HEK293 (cell line): ENCODE data around the gene APOL2.

Source experiments
- CTCF ChIA-PET: fragments of 350-600 bp; formaldehyde crosslinking; extraction: SDS; loops from one replicate; lab custom pipeline; 2021; ENCODE audit warnings: antibody characterized with exemption; lab: Yijun Ruan, JAX
- POLR2A ChIA-PET: fragments of 300-600 bp; formaldehyde crosslinking; extraction: SDS; loops from one replicate; lab custom pipeline; 2020; ENCODE audit warnings: antibody characterized with exemption, inconsistent platforms; lab: Yijun Ruan, JAX
- H3K27ac ChIP-seq: fragments of 200-500 bp; sonication (Bioruptor generic); 2 replicates; pipeline ENCODE4 v1.5.1; 2014; ENCODE audit warnings: low read depth, low read length, control low read depth, inconsistent platforms; ENCODE audit errors: extremely low read depth
- H3K36me3 ChIP-seq, 2 experiments: fragments of 200-500 bp in 1 of 2; sonication (Bioruptor generic) in 1 of 2; 1 replicate in 1 of 2; 2 replicates in 1 of 2; pipeline ENCODE4 v1.5.1; 2014 to 2017; ENCODE audit warnings: inconsistent platforms in 2 of 2, low read length in 2 of 2; ENCODE audit not compliant: control insufficient read depth in 2 of 2, insufficient read depth in 1 of 2
- H3K4me1 ChIP-seq: fragments of 200-500 bp; sonication (Bioruptor generic); 2 replicates; pipeline ENCODE4 v1.5.1; 2014; ENCODE audit warnings: mild to moderate bottlenecking, low read length, inconsistent platforms; ENCODE audit not compliant: control insufficient read depth, insufficient read depth
- H3K4me3 ChIP-seq: 2 replicates; pipeline ENCODE4 v1.5.1; 2011; ENCODE audit warnings: low read depth, mild to moderate bottlenecking, control low read depth, low read length, moderate library complexity
- H3K9me3 ChIP-seq: fragments of 200-500 bp; sonication (Bioruptor generic); 2 replicates; pipeline ENCODE4 v1.5.1; 2014; ENCODE audit warnings: low read depth, low read length, inconsistent platforms; ENCODE audit not compliant: control insufficient read depth, insufficient read depth
- ZBTB20 ChIP-seq: fragments of 450-650 bp; formaldehyde crosslinking; IDR thresholded peaks from 2 replicates; pipeline ENCODE4 v1.5.1; 2016; ENCODE audit warnings: missing biosample characterization, missing genetic modification characterization
- ZFHX2 ChIP-seq: fragments of 450-650 bp; formaldehyde crosslinking; conservative IDR thresholded peaks from 2 replicates; pipeline ENCODE4 v1.5.1; 2016; ENCODE audit warnings: missing biosample characterization, missing genetic modification characterization
- ZNF155 ChIP-seq: fragments of 450-650 bp; formaldehyde crosslinking; IDR thresholded peaks from 2 replicates; pipeline ENCODE4 v1.5.1; 2016; ENCODE audit warnings: missing biosample characterization, missing genetic modification characterization
- ZNF169 ChIP-seq: fragments of 450-650 bp; formaldehyde crosslinking; IDR thresholded peaks from 2 replicates; pipeline ENCODE4 v1.5.1; 2016; ENCODE audit warnings: missing biosample characterization, missing genetic modification characterization
- ZNF174 ChIP-seq: fragments of 450-650 bp; formaldehyde crosslinking; IDR thresholded peaks from 2 replicates; pipeline ENCODE4 v1.5.0; 2017; ENCODE audit warnings: missing biosample characterization, mild to moderate bottlenecking, missing genetic modification characterization
- ZNF223 ChIP-seq: fragments of 450-650 bp; formaldehyde crosslinking; IDR thresholded peaks from 2 replicates; pipeline ENCODE4 v1.5.1; 2016; ENCODE audit warnings: missing biosample characterization, missing genetic modification characterization
- ZNF23 ChIP-seq: fragments of 450-650 bp; formaldehyde crosslinking; IDR thresholded peaks from 2 replicates; pipeline ENCODE4 v1.5.1; 2016; ENCODE audit warnings: missing biosample characterization, missing genetic modification characterization, borderline replicate concordance
- ZNF302 ChIP-seq: fragments of 450-650 bp; formaldehyde crosslinking; IDR thresholded peaks from 2 replicates; pipeline ENCODE4 v1.5.1; 2016; ENCODE audit warnings: missing biosample characterization, missing genetic modification characterization, low read depth
- ZNF311 ChIP-seq: fragments of 450-650 bp; formaldehyde crosslinking; IDR thresholded peaks from 2 replicates; pipeline ENCODE4 v1.5.1; 2017; ENCODE audit warnings: missing biosample characterization, missing genetic modification characterization, borderline replicate concordance
- ZNF335 ChIP-seq: fragments of 450-650 bp; formaldehyde crosslinking; conservative IDR thresholded peaks from 2 replicates; pipeline ENCODE4 v1.5.1; 2016; ENCODE audit warnings: missing biosample characterization, missing genetic modification characterization
- ZNF560 ChIP-seq: fragments of 450-650 bp; formaldehyde crosslinking; IDR thresholded peaks from 2 replicates; pipeline ENCODE4 v1.5.1; 2017; ENCODE audit warnings: missing biosample characterization, missing genetic modification characterization, borderline replicate concordance
- ZNF629 ChIP-seq: fragments of 450-650 bp; formaldehyde crosslinking; IDR thresholded peaks from 2 replicates; pipeline ENCODE4 v1.5.1; 2017; ENCODE audit warnings: missing biosample characterization, missing genetic modification characterization
- ZNF658 ChIP-seq: fragments of 450-650 bp; formaldehyde crosslinking; IDR thresholded peaks from 2 replicates; pipeline ENCODE4; 2016; ENCODE audit warnings: missing biosample characterization, missing genetic modification characterization
- ZNF792 ChIP-seq: fragments of 450-650 bp; formaldehyde crosslinking; IDR thresholded peaks from 2 replicates; pipeline ENCODE4 v1.5.1; 2016; ENCODE audit warnings: missing biosample characterization, missing genetic modification characterization
- ZNF843 ChIP-seq: fragments of 450-650 bp; formaldehyde crosslinking; IDR thresholded peaks from 2 replicates; pipeline ENCODE4 v1.5.1; 2016; ENCODE audit warnings: missing biosample characterization, missing genetic modification characterization
- TF ChIP-seq, protein P1 (sequence below): fragments of 450-650 bp; formaldehyde crosslinking; IDR thresholded peaks from 2 replicates; pipeline ENCODE4 v1.5.1; 2017; ENCODE audit warnings: missing biosample characterization, missing genetic modification characterization
- TF ChIP-seq, protein P2 (sequence below): fragments of 450-650 bp; formaldehyde crosslinking; IDR thresholded peaks from 2 replicates; pipeline ENCODE4 v1.5.1; 2017; ENCODE audit warnings: missing biosample characterization, missing genetic modification characterization
- TF ChIP-seq, protein P3 (sequence below): fragments of 450-650 bp; formaldehyde crosslinking; IDR thresholded peaks from 2 replicates; pipeline ENCODE4 v1.5.1; 2016; ENCODE audit warnings: missing biosample characterization, missing genetic modification characterization
- TF ChIP-seq, protein P4 (sequence below): fragments of 450-650 bp; IDR thresholded peaks from 2 replicates; pipeline ENCODE4 v1.5.1; 2018; ENCODE audit warnings: missing biosample characterization, mild to moderate bottlenecking, missing genetic modification characterization
- TF ChIP-seq, protein P5 (sequence below): fragments of 450-650 bp; formaldehyde crosslinking; IDR thresholded peaks from 2 replicates; pipeline ENCODE4 v1.5.1; 2016; ENCODE audit warnings: missing biosample characterization, missing genetic modification characterization
- TF ChIP-seq, protein P6 (sequence below): fragments of 450-650 bp; formaldehyde crosslinking; IDR thresholded peaks from 2 replicates; pipeline ENCODE4 v1.5.1; 2017; ENCODE audit warnings: missing biosample characterization, missing genetic modification characterization
- TF ChIP-seq, protein P7 (sequence below): fragments of 450-650 bp; formaldehyde crosslinking; IDR thresholded peaks from 2 replicates; pipeline ENCODE4 v1.5.1; 2016; ENCODE audit warnings: missing biosample characterization, missing genetic modification characterization

Gene APOL2

DNA sequence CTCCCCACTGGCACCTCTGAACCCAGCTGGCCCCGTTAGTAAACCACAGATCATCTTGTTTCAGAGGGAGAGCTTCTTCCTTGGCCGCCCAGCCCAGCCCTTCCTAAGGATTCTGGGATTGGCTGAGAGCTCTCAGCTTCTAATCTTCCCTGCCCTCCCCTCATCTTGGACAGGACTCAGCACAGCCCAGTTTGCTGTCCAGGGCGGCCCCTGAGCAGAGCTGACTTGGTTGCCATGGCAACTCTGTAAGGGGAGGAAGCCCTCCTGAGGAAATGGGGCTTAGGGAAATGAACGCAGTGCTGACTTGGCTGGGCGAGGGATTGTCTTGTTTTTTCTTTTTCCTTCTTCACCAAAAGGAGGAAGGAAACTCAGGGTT lies 42.3 kb downstream of the APOL2 start:
- no peaks in the 10 kb centered on the region for H3K4me1 ChIP-seq
- POLR2A ChIA-PET = no interaction called here
- CTCF ChIA-PET = interaction anchor here (1.0 to 6.9 kb wide), 7 partner anchors 11 to 290 kb away, joined by 3 to 60 read pairs (median 10); no protein-coding TSS in a partner anchor
- no peaks in the 10 kb centered on the region for H3K36me3 ChIP-seq
- H3K9me3 ChIP-seq = no peaks in the 10 kb centered on the region
- H3K27ac ChIP-seq = no peak overlapping the region
- TF ChIP-seq ZFHX2 (tag by site-specific recombination) = no peak
- TF ChIP-seq ZNF335 (tag by site-specific recombination) = peak; percentile 39; the same call in 1 of the 2 replicates
- no peak overlapping the region for H3K4me3 ChIP-seq

DNA sequence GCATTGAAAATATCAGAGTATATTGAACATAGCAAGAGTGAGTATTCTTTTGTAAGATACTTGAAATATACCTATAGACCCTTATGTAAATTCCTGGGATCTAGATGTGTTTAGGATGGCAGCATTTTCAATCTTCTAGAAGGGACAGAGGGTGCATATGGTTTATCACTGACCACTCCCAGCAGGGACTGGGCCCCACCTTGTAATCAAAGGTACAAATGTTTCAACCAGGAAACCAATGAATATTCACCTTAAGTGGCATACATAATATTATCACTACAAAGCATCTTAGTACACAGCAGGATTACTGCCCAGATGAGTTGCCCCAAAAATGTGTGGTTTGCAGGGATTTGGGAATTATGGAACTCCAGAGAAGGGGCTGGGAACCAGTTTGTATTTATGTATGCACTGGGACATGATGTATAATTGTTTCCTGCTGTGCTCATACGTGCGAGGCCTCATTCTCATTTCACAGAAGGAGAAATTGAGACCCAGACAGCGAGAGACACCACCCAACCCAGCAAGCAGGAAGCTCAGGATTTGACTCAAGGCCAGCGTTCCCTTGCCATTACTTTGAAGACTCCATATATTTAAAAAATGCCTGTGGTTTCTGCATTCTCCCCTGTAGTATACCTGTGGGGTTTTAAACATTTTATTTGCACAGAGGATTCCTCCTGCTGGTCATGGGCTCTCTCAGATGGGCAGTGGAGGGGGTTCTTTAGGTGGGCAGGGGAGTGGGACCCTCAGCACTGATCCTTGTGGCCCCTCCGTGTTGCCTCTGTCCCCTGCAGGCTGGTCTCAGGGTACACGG lies 42.9 kb downstream of the APOL2 start:
- ChIA-PET POLR2A (interaction anchor here (1.1 kb wide), 1 partner anchor 8 kb away, joined by 3 read pairs; no protein-coding TSS in a partner anchor), CTCF (interaction anchor here (0.6 to 6.9 kb wide), 11 partner anchors 11 to 290 kb away, joined by 3 to 60 read pairs (median 10); partner anchors contain the start of gene APOL2)
- Histone ChIP-seq H3K4me1 (no peaks in the 10 kb centered on the region), H3K27ac (no peak overlapping the region), H3K4me3 (no peak overlapping the region), H3K9me3 (no peaks in the 10 kb centered on the region), H3K36me3 (no peaks in the 10 kb centered on the region)
- TF ChIP-seq ZNF223 (no peak), ZNF174 (tag by site-specific recombination) (no peak), ZBTB20 (tag by site-specific recombination) (no peak), ZNF629 (no peak), ZNF169 (tag by site-specific recombination) (no peak), ZNF843 (tag by site-specific recombination) (no peak), ZNF23 (no peak), ZNF560 (tag by site-specific recombination) (no peak), ZNF155 (tag by site-specific recombination) (no peak), ZNF311 (no peak), ZNF658 (tag by site-specific recombination) (no peak), ZNF792 (tag by site-specific recombination) (no peak), ZNF302 (tag by site-specific recombination) (no peak)
- TF ChIP-seq, protein P1, sequence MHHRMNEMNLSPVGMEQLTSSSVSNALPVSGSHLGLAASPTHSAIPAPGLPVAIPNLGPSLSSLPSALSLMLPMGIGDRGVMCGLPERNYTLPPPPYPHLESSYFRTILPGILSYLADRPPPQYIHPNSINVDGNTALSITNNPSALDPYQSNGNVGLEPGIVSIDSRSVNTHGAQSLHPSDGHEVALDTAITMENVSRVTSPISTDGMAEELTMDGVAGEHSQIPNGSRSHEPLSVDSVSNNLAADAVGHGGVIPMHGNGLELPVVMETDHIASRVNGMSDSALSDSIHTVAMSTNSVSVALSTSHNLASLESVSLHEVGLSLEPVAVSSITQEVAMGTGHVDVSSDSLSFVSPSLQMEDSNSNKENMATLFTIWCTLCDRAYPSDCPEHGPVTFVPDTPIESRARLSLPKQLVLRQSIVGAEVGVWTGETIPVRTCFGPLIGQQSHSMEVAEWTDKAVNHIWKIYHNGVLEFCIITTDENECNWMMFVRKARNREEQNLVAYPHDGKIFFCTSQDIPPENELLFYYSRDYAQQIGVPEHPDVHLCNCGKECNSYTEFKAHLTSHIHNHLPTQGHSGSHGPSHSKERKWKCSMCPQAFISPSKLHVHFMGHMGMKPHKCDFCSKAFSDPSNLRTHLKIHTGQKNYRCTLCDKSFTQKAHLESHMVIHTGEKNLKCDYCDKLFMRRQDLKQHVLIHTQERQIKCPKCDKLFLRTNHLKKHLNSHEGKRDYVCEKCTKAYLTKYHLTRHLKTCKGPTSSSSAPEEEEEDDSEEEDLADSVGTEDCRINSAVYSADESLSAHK (tag by site-specific recombination) = no peak
- TF ChIP-seq, protein P2, sequence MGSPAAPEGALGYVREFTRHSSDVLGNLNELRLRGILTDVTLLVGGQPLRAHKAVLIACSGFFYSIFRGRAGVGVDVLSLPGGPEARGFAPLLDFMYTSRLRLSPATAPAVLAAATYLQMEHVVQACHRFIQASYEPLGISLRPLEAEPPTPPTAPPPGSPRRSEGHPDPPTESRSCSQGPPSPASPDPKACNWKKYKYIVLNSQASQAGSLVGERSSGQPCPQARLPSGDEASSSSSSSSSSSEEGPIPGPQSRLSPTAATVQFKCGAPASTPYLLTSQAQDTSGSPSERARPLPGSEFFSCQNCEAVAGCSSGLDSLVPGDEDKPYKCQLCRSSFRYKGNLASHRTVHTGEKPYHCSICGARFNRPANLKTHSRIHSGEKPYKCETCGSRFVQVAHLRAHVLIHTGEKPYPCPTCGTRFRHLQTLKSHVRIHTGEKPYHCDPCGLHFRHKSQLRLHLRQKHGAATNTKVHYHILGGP (tag by site-specific recombination) = no peak
- TF ChIP-seq, protein P3, sequence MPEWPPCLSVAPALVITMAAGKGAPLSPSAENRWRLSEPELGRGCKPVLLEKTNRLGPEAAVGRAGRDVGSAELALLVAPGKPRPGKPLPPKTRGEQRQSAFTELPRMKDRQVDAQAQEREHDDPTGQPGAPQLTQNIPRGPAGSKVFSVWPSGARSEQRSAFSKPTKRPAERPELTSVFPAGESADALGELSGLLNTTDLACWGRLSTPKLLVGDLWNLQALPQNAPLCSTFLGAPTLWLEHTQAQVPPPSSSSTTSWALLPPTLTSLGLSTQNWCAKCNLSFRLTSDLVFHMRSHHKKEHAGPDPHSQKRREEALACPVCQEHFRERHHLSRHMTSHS (tag by site-specific recombination) = no peak
- TF ChIP-seq, protein P4, sequence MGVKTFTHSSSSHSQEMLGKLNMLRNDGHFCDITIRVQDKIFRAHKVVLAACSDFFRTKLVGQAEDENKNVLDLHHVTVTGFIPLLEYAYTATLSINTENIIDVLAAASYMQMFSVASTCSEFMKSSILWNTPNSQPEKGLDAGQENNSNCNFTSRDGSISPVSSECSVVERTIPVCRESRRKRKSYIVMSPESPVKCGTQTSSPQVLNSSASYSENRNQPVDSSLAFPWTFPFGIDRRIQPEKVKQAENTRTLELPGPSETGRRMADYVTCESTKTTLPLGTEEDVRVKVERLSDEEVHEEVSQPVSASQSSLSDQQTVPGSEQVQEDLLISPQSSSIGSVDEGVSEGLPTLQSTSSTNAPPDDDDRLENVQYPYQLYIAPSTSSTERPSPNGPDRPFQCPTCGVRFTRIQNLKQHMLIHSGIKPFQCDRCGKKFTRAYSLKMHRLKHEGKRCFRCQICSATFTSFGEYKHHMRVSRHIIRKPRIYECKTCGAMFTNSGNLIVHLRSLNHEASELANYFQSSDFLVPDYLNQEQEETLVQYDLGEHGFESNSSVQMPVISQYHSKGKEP (tag by site-specific recombination) = no peak
- TF ChIP-seq, protein P5, sequence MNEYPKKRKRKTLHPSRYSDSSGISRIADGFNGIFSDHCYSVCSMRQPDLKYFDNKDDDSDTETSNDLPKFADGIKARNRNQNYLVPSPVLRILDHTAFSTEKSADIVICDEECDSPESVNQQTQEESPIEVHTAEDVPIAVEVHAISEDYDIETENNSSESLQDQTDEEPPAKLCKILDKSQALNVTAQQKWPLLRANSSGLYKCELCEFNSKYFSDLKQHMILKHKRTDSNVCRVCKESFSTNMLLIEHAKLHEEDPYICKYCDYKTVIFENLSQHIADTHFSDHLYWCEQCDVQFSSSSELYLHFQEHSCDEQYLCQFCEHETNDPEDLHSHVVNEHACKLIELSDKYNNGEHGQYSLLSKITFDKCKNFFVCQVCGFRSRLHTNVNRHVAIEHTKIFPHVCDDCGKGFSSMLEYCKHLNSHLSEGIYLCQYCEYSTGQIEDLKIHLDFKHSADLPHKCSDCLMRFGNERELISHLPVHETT (tag by site-specific recombination) = no peak
- TF ChIP-seq, protein P6, sequence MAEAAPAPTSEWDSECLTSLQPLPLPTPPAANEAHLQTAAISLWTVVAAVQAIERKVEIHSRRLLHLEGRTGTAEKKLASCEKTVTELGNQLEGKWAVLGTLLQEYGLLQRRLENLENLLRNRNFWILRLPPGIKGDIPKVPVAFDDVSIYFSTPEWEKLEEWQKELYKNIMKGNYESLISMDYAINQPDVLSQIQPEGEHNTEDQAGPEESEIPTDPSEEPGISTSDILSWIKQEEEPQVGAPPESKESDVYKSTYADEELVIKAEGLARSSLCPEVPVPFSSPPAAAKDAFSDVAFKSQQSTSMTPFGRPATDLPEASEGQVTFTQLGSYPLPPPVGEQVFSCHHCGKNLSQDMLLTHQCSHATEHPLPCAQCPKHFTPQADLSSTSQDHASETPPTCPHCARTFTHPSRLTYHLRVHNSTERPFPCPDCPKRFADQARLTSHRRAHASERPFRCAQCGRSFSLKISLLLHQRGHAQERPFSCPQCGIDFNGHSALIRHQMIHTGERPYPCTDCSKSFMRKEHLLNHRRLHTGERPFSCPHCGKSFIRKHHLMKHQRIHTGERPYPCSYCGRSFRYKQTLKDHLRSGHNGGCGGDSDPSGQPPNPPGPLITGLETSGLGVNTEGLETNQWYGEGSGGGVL (tag by site-specific recombination) = no peak
- TF ChIP-seq, protein P7, sequence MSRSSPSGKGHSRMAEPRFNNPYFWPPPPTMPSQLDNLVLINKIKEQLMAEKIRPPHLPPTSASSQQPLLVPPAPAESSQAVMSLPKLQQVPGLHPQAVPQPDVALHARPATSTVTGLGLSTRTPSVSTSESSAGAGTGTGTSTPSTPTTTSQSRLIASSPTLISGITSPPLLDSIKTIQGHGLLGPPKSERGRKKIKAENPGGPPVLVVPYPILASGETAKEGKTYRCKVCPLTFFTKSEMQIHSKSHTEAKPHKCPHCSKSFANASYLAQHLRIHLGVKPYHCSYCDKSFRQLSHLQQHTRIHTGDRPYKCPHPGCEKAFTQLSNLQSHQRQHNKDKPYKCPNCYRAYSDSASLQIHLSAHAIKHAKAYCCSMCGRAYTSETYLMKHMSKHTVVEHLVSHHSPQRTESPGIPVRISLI (tag by site-specific recombination) = no peak
